ENCODE data around the gene CASS4.

DNA sequence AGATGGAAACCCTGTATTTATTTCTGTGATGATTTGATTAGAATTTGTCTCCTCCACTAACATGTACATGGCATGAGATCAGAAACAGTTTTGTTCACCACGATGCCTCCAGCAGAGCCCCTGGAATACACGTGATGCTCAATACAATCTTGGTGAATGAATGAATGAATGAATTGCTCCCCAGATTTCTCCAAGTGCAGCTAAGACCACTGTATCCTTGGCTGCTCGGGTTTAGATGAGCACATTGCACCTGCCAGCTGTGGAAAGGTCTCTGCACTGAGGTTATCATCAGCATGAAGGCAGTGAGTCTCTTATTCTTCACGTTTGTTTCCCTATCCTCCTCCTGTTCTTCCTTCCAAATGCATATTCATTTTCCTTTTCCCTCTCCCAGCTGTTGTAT, 17.9 kb downstream of the CASS4 start:
- TF ChIP-seq ZBED1 (IDR thresholded peaks at IDR 0.05) (no peak), CTCF (IDR thresholded peaks at IDR 0.05 in 2 of 3, conservative IDR thresholded peaks at IDR 0.05 in 1 of 3; ENCODE audit: insufficient read depth in 2 of 3, low read depth in 1 of 3, low read length in 3 of 3) (no peak), TFAM (CRISPR knock-in tag; conservative IDR thresholded peaks at IDR 0.05) (no peak), RBM34 (IDR thresholded peaks at IDR 0.05; ENCODE audit: borderline replicate concordance, insufficient read depth, low read length) (no peak), YY1 (IDR thresholded peaks at IDR 0.05; ENCODE audit: borderline replicate concordance in 1 of 3, control insufficient read depth in 1 of 3, extremely low read depth in 1 of 3, insufficient read depth in 3 of 3, insufficient read length in 1 of 3, insufficient replicate concordance in 2 of 3, low read depth in 1 of 3, low read length in 2 of 3) (no peak)
- TF ChIP-seq, protein P1, sequence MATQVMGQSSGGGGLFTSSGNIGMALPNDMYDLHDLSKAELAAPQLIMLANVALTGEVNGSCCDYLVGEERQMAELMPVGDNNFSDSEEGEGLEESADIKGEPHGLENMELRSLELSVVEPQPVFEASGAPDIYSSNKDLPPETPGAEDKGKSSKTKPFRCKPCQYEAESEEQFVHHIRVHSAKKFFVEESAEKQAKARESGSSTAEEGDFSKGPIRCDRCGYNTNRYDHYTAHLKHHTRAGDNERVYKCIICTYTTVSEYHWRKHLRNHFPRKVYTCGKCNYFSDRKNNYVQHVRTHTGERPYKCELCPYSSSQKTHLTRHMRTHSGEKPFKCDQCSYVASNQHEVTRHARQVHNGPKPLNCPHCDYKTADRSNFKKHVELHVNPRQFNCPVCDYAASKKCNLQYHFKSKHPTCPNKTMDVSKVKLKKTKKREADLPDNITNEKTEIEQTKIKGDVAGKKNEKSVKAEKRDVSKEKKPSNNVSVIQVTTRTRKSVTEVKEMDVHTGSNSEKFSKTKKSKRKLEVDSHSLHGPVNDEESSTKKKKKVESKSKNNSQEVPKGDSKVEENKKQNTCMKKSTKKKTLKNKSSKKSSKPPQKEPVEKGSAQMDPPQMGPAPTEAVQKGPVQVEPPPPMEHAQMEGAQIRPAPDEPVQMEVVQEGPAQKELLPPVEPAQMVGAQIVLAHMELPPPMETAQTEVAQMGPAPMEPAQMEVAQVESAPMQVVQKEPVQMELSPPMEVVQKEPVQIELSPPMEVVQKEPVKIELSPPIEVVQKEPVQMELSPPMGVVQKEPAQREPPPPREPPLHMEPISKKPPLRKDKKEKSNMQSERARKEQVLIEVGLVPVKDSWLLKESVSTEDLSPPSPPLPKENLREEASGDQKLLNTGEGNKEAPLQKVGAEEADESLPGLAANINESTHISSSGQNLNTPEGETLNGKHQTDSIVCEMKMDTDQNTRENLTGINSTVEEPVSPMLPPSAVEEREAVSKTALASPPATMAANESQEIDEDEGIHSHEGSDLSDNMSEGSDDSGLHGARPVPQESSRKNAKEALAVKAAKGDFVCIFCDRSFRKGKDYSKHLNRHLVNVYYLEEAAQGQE (IDR thresholded peaks at IDR 0.05; ENCODE audit: borderline replicate concordance): no peak
- TF ChIP-seq, protein P1 (CRISPR knock-in tag; IDR thresholded peaks at IDR 0.05; ENCODE audit: low read depth): no peak
